ENCODE measurements around the gene COL23A1. TPM values are rescaled to one million over a fixed set of nuclear protein-coding genes. Genes with fewer than 3 reads are reported as not detected.
A peak's percentile ranks its signal among the peaks of the same experiment; 100 is the strongest.

Gene COL23A1
- total RNA-seq, 1 donor from 2014 or later, result 0.12 TPM

- Mint-ChIP-seq H3K27ac (ENCODE audit: unreplicated experiment) (no peak overlapping the region), H3K9me3 (ENCODE audit: low read depth) (no peaks in the 10 kb centered on the region), H3K36me3 (ENCODE audit: low read depth) (no peaks in the 10 kb centered on the region), H3K27me3 (ENCODE audit: low read depth) (no peaks in the 10 kb centered on the region), H3K4me3 (ENCODE audit: unreplicated experiment) (no peak overlapping the region), H3K4me1 (ENCODE audit: low read depth) (peaks cover 6% of the 10 kb centered on the region)
- TF ChIP-seq, protein P1, sequence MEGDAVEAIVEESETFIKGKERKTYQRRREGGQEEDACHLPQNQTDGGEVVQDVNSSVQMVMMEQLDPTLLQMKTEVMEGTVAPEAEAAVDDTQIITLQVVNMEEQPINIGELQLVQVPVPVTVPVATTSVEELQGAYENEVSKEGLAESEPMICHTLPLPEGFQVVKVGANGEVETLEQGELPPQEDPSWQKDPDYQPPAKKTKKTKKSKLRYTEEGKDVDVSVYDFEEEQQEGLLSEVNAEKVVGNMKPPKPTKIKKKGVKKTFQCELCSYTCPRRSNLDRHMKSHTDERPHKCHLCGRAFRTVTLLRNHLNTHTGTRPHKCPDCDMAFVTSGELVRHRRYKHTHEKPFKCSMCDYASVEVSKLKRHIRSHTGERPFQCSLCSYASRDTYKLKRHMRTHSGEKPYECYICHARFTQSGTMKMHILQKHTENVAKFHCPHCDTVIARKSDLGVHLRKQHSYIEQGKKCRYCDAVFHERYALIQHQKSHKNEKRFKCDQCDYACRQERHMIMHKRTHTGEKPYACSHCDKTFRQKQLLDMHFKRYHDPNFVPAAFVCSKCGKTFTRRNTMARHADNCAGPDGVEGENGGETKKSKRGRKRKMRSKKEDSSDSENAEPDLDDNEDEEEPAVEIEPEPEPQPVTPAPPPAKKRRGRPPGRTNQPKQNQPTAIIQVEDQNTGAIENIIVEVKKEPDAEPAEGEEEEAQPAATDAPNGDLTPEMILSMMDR (IDR thresholded peaks at IDR 0.05), result no peak
- no peak for DNase-seq (ENCODE audit: low spot score)
Measured at GRCh38 chr5:178244576-178244975, 345.6 kb downstream of the COL23A1 start.

GRCh38 chr5:178242416-178242815 lies 347.8 kb downstream of the COL23A1 start:
- no peak overlapping the region for H3K27ac Mint-ChIP-seq (ENCODE audit: unreplicated experiment)
- DNase-seq (ENCODE audit: low spot score), result no peak

GRCh38 chr5:178241688-178242231 lies 348.4 kb downstream of the COL23A1 start:
- no peak overlapping the region for H3K27ac Mint-ChIP-seq (ENCODE audit: unreplicated experiment)
- H3K36me3 Mint-ChIP-seq (ENCODE audit: low read depth), result no peaks in the 10 kb centered on the region
- no peaks in the 10 kb centered on the region for H3K9me3 Mint-ChIP-seq (ENCODE audit: low read depth)
- DNase-seq (ENCODE audit: low spot score), result peak; percentile 90
- H3K4me1 Mint-ChIP-seq (ENCODE audit: low read depth), result peaks cover 4% of the 10 kb centered on the region
- H3K4me3 Mint-ChIP-seq (ENCODE audit: unreplicated experiment), result no peak overlapping the region
- TF ChIP-seq, protein P1 (IDR thresholded peaks at IDR 0.05), result no peak
- H3K27me3 Mint-ChIP-seq (ENCODE audit: low read depth), result no peaks in the 10 kb centered on the region

More at GRCh38 chr5:178242416-178242815, 347.8 kb downstream of the COL23A1 start:
- Mint-ChIP-seq H3K36me3 (ENCODE audit: low read depth) (no peaks in the 10 kb centered on the region), H3K4me1 (ENCODE audit: low read depth) (peaks cover 4% of the 10 kb centered on the region), H3K4me3 (ENCODE audit: unreplicated experiment) (no peak overlapping the region), H3K9me3 (ENCODE audit: low read depth) (no peaks in the 10 kb centered on the region), H3K27me3 (ENCODE audit: low read depth) (no peaks in the 10 kb centered on the region)
- TF ChIP-seq, protein P1 (IDR thresholded peaks at IDR 0.05), result no peak

DNA sequence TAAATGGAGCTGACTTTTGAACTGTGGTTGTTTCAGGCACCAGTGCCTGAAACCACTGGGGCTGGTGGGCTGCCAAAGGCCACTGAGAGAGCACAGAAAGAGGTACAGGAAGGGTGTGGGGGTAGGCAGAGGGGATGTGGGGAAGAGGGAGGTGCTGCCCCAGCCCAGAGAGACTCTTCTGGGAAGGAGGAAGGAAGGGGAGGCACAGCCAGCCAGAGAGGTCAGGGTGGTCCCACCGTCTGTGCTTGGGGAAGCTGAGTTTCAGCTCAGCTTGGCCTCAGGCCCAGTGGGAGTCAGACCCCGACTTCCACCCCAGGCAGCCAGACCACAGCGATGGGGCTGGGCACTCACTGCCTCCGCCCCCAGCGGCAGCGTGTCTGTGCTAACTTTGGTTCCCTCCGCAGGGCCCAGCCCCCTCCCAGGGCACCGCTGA lies 348.9 kb downstream of the COL23A1 start:
- TF ChIP-seq, protein P1 (IDR thresholded peaks at IDR 0.05), result no peak
- Mint-ChIP-seq H3K27me3 (ENCODE audit: low read depth) (no peaks in the 10 kb centered on the region), H3K4me3 (ENCODE audit: unreplicated experiment) (no peak overlapping the region), H3K27ac (ENCODE audit: unreplicated experiment) (no peak overlapping the region), H3K36me3 (ENCODE audit: low read depth) (no peaks in the 10 kb centered on the region), H3K9me3 (ENCODE audit: low read depth) (no peaks in the 10 kb centered on the region), H3K4me1 (ENCODE audit: low read depth) (peaks cover 4% of the 10 kb centered on the region)
- DNase-seq (ENCODE audit: low spot score), result peak; percentile 84

DNA sequence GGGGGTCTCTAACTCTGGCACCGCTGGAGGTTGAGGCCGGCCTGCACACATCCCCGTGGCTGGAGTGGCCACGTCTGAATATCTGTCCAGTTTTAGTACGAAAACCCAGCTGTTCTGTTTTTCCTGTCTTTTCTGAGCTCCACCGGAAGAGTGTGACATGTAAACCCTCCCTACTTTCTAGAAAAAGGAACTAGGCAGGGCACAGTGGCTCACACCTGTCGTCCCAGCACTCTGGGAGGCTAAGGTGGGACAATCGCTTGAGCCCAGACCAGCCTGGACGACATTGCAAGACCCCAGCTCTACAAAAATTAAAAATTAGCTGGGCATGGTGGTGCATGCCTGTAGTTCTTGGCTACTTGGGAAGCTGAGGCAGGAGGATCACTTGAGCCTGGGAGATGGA lies 349.4 kb downstream of the COL23A1 start:
- no peaks in the 10 kb centered on the region for H3K9me3 Mint-ChIP-seq (ENCODE audit: low read depth)
- TF ChIP-seq, protein P1 (IDR thresholded peaks at IDR 0.05), result no peak
- DNase-seq (ENCODE audit: low spot score), result no peak
- peaks cover 4% of the 10 kb centered on the region for H3K4me1 Mint-ChIP-seq (ENCODE audit: low read depth)
- no peak overlapping the region for H3K4me3 Mint-ChIP-seq (ENCODE audit: unreplicated experiment)
- H3K27ac Mint-ChIP-seq (ENCODE audit: unreplicated experiment), result no peak overlapping the region
- H3K36me3 Mint-ChIP-seq (ENCODE audit: low read depth), result no peaks in the 10 kb centered on the region
- H3K27me3 Mint-ChIP-seq (ENCODE audit: low read depth), result no peaks in the 10 kb centered on the region

All from chondrocyte (in vitro differentiated cells).